Naive thymus-derived CD4-positive, alpha-beta T cell (primary cell): ENCODE measurements around the gene CSNK2A2. TPM values are rescaled to one million over a fixed set of nuclear protein-coding genes. Genes with fewer than 3 reads are reported as not detected.

Experiments
- ATAC-seq: fragments of 150-1000 bp; cut with Tn5 transposase; 2 replicates; pipeline ENCODE4 v1.10.0; 2021; ENCODE audit warnings: mild to moderate bottlenecking, moderate library complexity
- CTCF ChIA-PET: fragments of 350-600 bp; sonication (Branson Sonifier 250); formaldehyde crosslinking; loops from one replicate; lab custom pipeline; 2021; ENCODE audit warnings: antibody characterized with exemption; lab: Charles Lee
- POLR2A ChIA-PET: fragments of 350-600 bp; sonication (Branson Sonifier 250); formaldehyde crosslinking; loops from one replicate; lab custom pipeline; 2021; ENCODE audit warnings: antibody characterized with exemption, inconsistent platforms; lab: Charles Lee
- DNase-seq, 9 donors: peaks; one replicate each; pipeline versions ENCODE4 v3.0.0 to v3.0.0-alpha.2; 2020 to 2022; ENCODE audit warnings: mixed read lengths in 1 of 9
- H3K27ac ChIP-seq: one replicate; pipeline ENCODE4 v1.7.0; 2013; ENCODE audit warnings: mild to moderate bottlenecking, low read depth, low read length, moderate library complexity
- H3K27me3 ChIP-seq, 2 donors: one replicate each; pipeline ENCODE4 v1.7.0; 2013; ENCODE audit warnings: low read length in 2 of 2, mild to moderate bottlenecking in 2 of 2, moderate library complexity in 2 of 2; ENCODE audit not compliant: control insufficient read depth in 2 of 2, insufficient read depth in 2 of 2
- H3K36me3 ChIP-seq, 3 experiments: 1 replicate in 2 of 3; 2 replicates in 1 of 3; pipeline ENCODE4 v1.7.0; 2013; ENCODE audit warnings: low read length in 3 of 3, mild to moderate bottlenecking in 3 of 3, moderate library complexity in 1 of 3; ENCODE audit not compliant: insufficient read depth in 3 of 3, control insufficient read depth in 2 of 3
- H3K4me1 ChIP-seq, 2 donors: one replicate each; pipeline ENCODE4 v1.7.0; 2013; ENCODE audit warnings: low read length in 2 of 2, mild to moderate bottlenecking in 2 of 2, moderate library complexity in 1 of 2; ENCODE audit not compliant: control insufficient read depth in 2 of 2, insufficient read depth in 2 of 2
- H3K4me3 ChIP-seq: 2 replicates; pipeline ENCODE4 v1.7.0; 2013; ENCODE audit warnings: mild to moderate bottlenecking, low read length
- H3K9me3 ChIP-seq, 3 experiments: 1 replicate in 2 of 3; 2 replicates in 1 of 3; pipeline ENCODE4 v1.7.0; 2013; ENCODE audit warnings: low read length in 3 of 3; ENCODE audit not compliant: control insufficient read depth in 2 of 3
- H3K27ac Mint-ChIP-seq, 9 donors: one replicate each; pipeline ENCODE4 v1.8.0; 2020 to 2022; ENCODE audit warnings: mixed read lengths in 9 of 9, mild to moderate bottlenecking in 8 of 9, moderate library complexity in 5 of 9, inconsistent platforms in 2 of 9
- H3K27me3 Mint-ChIP-seq, 5 donors: one replicate each; pipeline ENCODE4 v1.8.0; 2021 to 2022; ENCODE audit warnings: mixed read lengths in 5 of 5, mild to moderate bottlenecking in 1 of 5
- H3K36me3 Mint-ChIP-seq, 5 donors: one replicate each; pipeline ENCODE4 v1.8.0; 2020 to 2022; ENCODE audit warnings: mixed read lengths in 5 of 5, mild to moderate bottlenecking in 3 of 5, inconsistent platforms in 1 of 5
- H3K4me1 Mint-ChIP-seq, 7 donors: one replicate each; pipeline ENCODE4 v1.8.0; 2020 to 2022; ENCODE audit warnings: mixed read lengths in 7 of 7, mild to moderate bottlenecking in 3 of 7, inconsistent platforms in 1 of 7
- H3K4me3 Mint-ChIP-seq, 10 donors: one replicate each; pipeline ENCODE4 v1.8.0; 2020 to 2022; ENCODE audit warnings: mild to moderate bottlenecking in 10 of 10, mixed read lengths in 10 of 10, moderate library complexity in 6 of 10, inconsistent platforms in 2 of 10
- H3K9me3 Mint-ChIP-seq, 11 donors: one replicate each; pipeline ENCODE4 v1.8.0; 2020 to 2022; ENCODE audit warnings: mixed read lengths in 11 of 11, mild to moderate bottlenecking in 4 of 11, inconsistent platforms in 1 of 11, moderate library complexity in 1 of 11
- intact Hi-C, 2 donors: fragments of 100-400 bp; cut with micrococcal nuclease; formaldehyde crosslinking; loops; one replicate each; pipeline ENCODE4 v1.15.1; 2023
- polyA plus RNA-seq, 2 donors: library from polyadenylated mRNA; unstranded; fragments of 300-500 nt; fragmentation: Illumina TruSeq; gene quantifications; one replicate each; pipeline ENCODE4 v1.2.3, GENCODE V29; 2021
- total RNA-seq, 6 experiments: library from RNA in 5 of 6; stranded (reverse) in 5 of 6; gene quantifications; 1 replicate in 5 of 6; 2 replicates in 1 of 6; pipeline ENCODE4 v1.2.3 and lab custom pipeline; 2021 to 2026

The CSNK2A2 gene
- total and polyA plus RNA-seq, 7 experiments from 2014 or later: 11.0 to 70.0 (median 52.6) TPM

DNA sequence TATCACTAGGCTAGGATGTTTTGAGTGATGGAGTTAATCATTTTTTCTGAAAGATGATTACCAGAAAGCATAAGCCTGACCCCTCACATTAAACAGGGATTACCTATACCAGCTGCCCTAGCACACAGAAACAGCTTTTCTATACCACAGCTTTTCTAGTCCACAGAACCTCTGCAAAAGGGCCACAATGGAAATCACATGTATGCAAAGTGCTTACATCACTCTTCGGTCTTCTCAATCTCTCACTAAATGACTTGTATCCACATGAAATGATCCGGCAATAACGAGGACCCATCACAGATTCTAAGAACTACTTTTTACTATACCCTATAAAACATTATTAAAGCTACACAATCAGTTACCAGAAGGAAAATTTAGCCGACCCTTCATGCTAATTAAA lies 2.6 kb downstream of the CSNK2A2 start:
- ATAC-seq: no peak
- H3K9me3 Mint-ChIP-seq: no peaks in the 10 kb centered on the region
- peak overlapping the region in 1 of 9 donors; percentile 26 for H3K27ac Mint-ChIP-seq

DNA sequence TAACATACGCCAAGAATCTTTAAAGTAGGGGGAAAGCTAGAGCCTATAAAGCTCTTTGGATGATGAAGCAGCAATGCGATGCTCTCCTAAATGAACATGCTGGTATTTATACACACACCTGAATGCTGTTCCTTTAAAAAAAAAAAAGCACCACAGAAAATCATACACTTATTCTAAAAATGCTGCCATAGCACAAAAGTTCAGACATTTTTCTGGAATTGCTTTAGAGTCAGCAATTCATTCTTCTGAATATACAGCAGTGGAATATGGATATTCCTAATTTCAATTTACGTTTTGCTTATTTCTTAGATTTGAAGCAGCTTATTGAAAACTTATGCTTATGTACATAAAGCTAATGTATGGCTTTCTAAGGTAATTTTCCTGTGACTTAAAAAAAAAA lies 3.1 kb downstream of the CSNK2A2 start:
- Mint-ChIP-seq H3K36me3 (peaks cover 6 to 48% (median 33%) of the 10 kb centered on the region in 5 donors), H3K4me3 (no peak overlapping the region), H3K9me3 (no peaks in the 10 kb centered on the region), H3K4me1 (peaks cover 32 to 76% (median 71%) of the 10 kb centered on the region in 7 donors), H3K27me3 (peaks cover 0 to 13% (median 0%) of the 10 kb centered on the region in 5 donors), H3K27ac (peak overlapping the region in 2 of 9 donors; percentile 15 to 38)
- no peaks in the 10 kb centered on the region for H3K27me3 ChIP-seq
- CTCF ChIA-PET: interaction anchor here (1.5 kb wide), 1 partner anchor 65 kb away, joined by 4 read pairs; the partner anchor contains the start of gene CFAP20
- intact Hi-C loops: loop anchor here in 1 of 2 donors (2.0 to 10.0 kb wide), 3 partner anchors 18 to 1460 kb away; partner anchors contain the start of genes NUP93, USB1 and ZNF319
- H3K4me3 ChIP-seq: no peak overlapping the region
- H3K4me1 ChIP-seq: peaks cover 21 to 22% of the 10 kb centered on the region in 2 donors
- ATAC-seq: no peak
- H3K36me3 ChIP-seq: peaks cover 6 to 38% (median 10%) of the 10 kb centered on the region in 3 experiments
- no peaks in the 10 kb centered on the region for H3K9me3 ChIP-seq
- no peak for DNase-seq
- no peak overlapping the region for H3K27ac ChIP-seq
- POLR2A ChIA-PET: no interaction called here

More for the DNA sequence above, 2.6 kb downstream of the CSNK2A2 start:
- Histone ChIP-seq H3K27me3 (no peaks in the 10 kb centered on the region), H3K36me3 (peaks cover 6 to 34% (median 10%) of the 10 kb centered on the region in 3 experiments), H3K27ac (no peak overlapping the region), H3K4me3 (no peak overlapping the region), H3K9me3 (no peaks in the 10 kb centered on the region), H3K4me1 (peaks cover 21 to 22% of the 10 kb centered on the region in 2 donors)
- Mint-ChIP-seq H3K4me3 (peak overlapping the region in 6 of 10 donors; percentile 3 to 81 (median 32)), H3K4me1 (peaks cover 32 to 76% (median 67%) of the 10 kb centered on the region in 7 donors), H3K36me3 (peaks cover 6 to 42% (median 28%) of the 10 kb centered on the region in 5 donors), H3K27me3 (peaks cover 0 to 18% (median 3%) of the 10 kb centered on the region in 5 donors)
- CTCF ChIA-PET: interaction anchor here (1.5 kb wide), 1 partner anchor 66 kb away, joined by 4 read pairs; the partner anchor contains the start of gene CFAP20
- POLR2A ChIA-PET: no interaction called here
- intact Hi-C loops: loop anchor here in 1 of 2 donors (2.0 to 10.0 kb wide), 3 partner anchors 19 to 1461 kb away; partner anchors contain the start of genes NUP93, USB1 and ZNF319
- DNase-seq: no peak

DNA sequence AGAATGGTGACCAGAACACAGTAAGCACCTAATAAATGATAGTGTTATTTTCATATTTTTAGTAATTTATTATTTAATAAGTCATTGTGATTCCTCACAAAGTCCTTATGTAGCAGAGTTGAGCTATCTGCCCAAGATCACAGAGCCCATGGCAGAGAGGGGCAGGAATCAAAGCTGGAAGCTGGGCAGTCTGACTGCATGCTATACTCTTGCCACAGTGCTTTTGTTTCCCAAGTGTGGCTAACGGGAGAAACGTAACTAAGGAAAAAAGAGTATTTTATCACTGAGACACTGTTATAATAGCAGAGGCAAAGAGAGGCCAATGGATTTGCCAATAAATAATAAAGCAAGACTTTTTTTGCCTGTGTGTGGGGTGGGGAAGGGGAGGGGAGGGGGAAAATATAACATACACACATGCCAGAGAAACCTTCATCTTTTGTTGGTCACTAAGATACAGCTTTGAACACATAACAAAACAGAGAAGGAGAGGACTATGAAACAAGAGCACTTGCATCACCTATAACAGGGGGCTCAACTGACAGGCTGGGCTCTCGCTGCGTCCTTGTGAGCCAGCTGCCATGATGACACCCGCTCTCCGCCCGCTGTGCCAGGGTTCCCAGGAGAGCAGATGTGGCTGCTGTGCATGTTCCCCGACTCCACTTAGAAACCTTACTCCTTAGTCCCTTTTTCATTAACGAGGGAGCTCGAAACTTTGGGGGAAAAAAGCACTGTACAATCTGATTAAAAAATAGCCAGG lies 10.1 kb downstream of the CSNK2A2 start:
- Mint-ChIP-seq H3K4me1 (peaks cover 2 to 49% (median 30%) of the 10 kb centered on the region in 7 donors), H3K27me3 (no peaks in the 10 kb centered on the region), H3K27ac (peak overlapping the region in 1 of 9 donors; percentile 49), H3K4me3 (no peak overlapping the region), H3K36me3 (peaks cover 6 to 75% (median 41%) of the 10 kb centered on the region in 5 donors), H3K9me3 (no peaks in the 10 kb centered on the region)
- Histone ChIP-seq H3K36me3 (peaks cover 4 to 71% (median 15%) of the 10 kb centered on the region in 3 experiments), H3K27me3 (no peaks in the 10 kb centered on the region), H3K9me3 (no peaks in the 10 kb centered on the region), H3K27ac (no peak overlapping the region), H3K4me3 (no peak overlapping the region), H3K4me1 (no peaks in the 10 kb centered on the region)
- ATAC-seq (no peak), DNase-seq (no peak)
- intact Hi-C loops: no loop called here
- CTCF ChIA-PET: no interaction called here
- POLR2A ChIA-PET: interaction anchor here (1.0 kb wide), 1 partner anchor 13 kb away, joined by 3 read pairs; no protein-coding TSS in a partner anchor

DNA sequence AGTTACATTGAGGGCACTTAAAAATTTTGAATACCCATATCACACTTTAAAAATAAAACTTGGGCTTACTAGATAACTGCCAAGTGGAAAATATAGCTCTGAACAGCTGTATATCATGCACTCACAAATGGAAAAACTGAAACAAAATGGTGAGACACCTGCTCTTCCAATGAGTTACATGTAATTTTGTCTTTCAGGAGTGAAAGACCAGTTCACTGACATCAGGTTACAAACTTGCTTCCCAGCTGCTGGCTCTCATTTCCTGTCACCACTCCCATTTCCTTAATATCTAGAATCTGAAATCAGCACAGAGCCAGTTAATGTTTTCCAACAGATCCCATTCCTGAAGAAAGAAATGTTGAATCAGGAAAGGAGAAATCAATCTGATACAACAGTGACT lies 10.8 kb downstream of the CSNK2A2 start:
- ATAC-seq (no peak), DNase-seq (no peak)
- no peaks in the 10 kb centered on the region for H3K9me3 ChIP-seq
- ChIA-PET POLR2A (interaction anchor here (1.0 kb wide), 1 partner anchor 13 kb away, joined by 3 read pairs; no protein-coding TSS in a partner anchor), CTCF (interaction anchor here (1.6 kb wide), 1 partner anchor 9 kb away, joined by 3 read pairs; no protein-coding TSS in a partner anchor)
- Mint-ChIP-seq H3K4me3 (no peak overlapping the region), H3K9me3 (no peaks in the 10 kb centered on the region), H3K27ac (no peak overlapping the region), H3K4me1 (peaks cover 0 to 42% (median 25%) of the 10 kb centered on the region in 7 donors), H3K27me3 (no peaks in the 10 kb centered on the region), H3K36me3 (peaks cover 6 to 70% (median 43%) of the 10 kb centered on the region in 5 donors)
- H3K4me3 ChIP-seq: no peak overlapping the region
- no peak overlapping the region for H3K27ac ChIP-seq
- intact Hi-C loops: no loop called here
- H3K36me3 ChIP-seq: peaks cover 0 to 64% (median 15%) of the 10 kb centered on the region in 3 experiments
- no peaks in the 10 kb centered on the region for H3K4me1 ChIP-seq
- no peaks in the 10 kb centered on the region for H3K27me3 ChIP-seq

DNA sequence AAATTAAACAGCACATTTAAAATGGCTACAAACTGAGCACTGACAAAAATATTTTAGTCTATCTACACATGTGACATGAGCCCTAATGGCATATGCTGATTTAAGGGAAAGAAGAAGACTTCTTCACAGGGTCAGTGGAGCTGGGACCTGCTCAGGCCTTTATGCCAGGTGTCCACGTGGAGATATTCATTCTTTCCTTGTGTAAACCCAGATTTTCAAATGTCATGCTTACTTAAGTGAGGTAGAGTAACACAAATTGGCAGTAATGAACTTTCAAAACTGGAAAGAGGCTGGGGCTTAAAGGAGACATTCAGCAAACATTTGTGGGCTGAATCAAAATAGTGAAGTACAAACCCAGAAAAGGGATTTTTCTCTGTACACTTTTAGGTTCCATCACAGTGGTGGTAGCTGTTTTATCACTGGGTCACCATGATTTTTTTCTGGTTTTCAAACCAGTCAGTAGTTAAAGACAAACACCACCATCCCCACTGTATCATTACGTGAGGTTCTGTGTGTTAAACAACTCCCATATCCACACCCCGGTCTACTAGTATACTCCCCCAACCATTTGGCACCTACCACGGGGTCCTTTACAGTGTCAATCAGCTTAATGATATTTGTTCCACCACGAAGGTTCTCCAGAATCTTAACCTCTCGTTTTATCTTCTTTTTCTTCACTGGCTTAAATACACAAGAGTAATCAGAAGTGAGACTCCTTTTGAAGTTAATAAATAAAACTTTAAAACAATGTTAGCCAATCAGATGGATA lies 11.5 kb downstream of the CSNK2A2 start:
- ATAC-seq (no peak), DNase-seq (no peak)
- no peak overlapping the region for H3K4me3 ChIP-seq
- peak overlapping the region in 3 of 9 donors; percentile 66 to 68 (median 68) for H3K27ac Mint-ChIP-seq
- H3K27me3 ChIP-seq: no peaks in the 10 kb centered on the region
- H3K4me1 ChIP-seq: no peaks in the 10 kb centered on the region
- H3K9me3 ChIP-seq: no peaks in the 10 kb centered on the region
- no peaks in the 10 kb centered on the region for H3K9me3 Mint-ChIP-seq
- H3K27me3 Mint-ChIP-seq: no peaks in the 10 kb centered on the region
- peaks cover 6 to 70% (median 48%) of the 10 kb centered on the region in 5 donors for H3K36me3 Mint-ChIP-seq
- peaks cover 0 to 38% (median 25%) of the 10 kb centered on the region in 7 donors for H3K4me1 Mint-ChIP-seq
- CTCF ChIA-PET: interaction anchor here (0.7 to 1.6 kb wide), 2 partner anchors 10 to 53 kb away, joined by 3 to 4 read pairs; no protein-coding TSS in a partner anchor
- no peak overlapping the region for H3K27ac ChIP-seq
- H3K36me3 ChIP-seq: peaks cover 0 to 57% (median 20%) of the 10 kb centered on the region in 3 experiments
- intact Hi-C loops: no loop called here
- POLR2A ChIA-PET: interaction anchor here (1.0 kb wide), 1 partner anchor 12 kb away, joined by 3 read pairs; no protein-coding TSS in a partner anchor
- no peak overlapping the region for H3K4me3 Mint-ChIP-seq

DNA sequence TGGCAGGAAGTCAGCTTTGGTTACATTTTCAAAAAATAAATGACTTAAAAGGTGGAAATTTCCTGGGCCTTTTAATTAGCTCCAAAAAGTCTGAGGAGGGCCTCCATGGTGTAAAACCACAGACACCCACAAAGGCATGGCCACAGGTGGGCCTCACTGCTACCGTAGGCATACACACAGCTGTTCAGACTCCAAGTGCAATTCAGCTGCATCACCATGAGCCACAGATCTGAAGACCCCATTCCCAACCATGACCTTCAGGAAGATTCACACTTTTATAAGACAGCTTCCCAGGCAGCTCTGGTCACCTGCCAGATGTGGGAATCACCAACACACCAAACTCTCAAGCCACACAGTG lies 20.6 kb downstream of the CSNK2A2 start:
- Mint-ChIP-seq H3K9me3 (peaks cover 0 to 1% (median 0%) of the 10 kb centered on the region in 11 donors), H3K36me3 (peaks cover 8 to 51% (median 25%) of the 10 kb centered on the region in 5 donors), H3K4me3 (peak overlapping the region; percentile 23 to 71 (median 62)), H3K4me1 (peaks cover 25 to 60% (median 44%) of the 10 kb centered on the region in 7 donors), H3K27me3 (no peaks in the 10 kb centered on the region), H3K27ac (peak overlapping the region; percentile 78 to 94 (median 88))
- ChIA-PET CTCF (no interaction called here), POLR2A (interaction anchor here (1.3 kb wide), 1 partner anchor 48 kb away, joined by 4 read pairs; the partner anchor contains the start of gene CFAP20)
- DNase-seq (peak in 1 of 9 donors; percentile 12), ATAC-seq (peak; percentile 41)
- Histone ChIP-seq H3K4me1 (peaks cover 16 to 32% of the 10 kb centered on the region in 2 donors), H3K27ac (peak overlapping the region; percentile 52), H3K36me3 (peaks cover 4 to 24% (median 6%) of the 10 kb centered on the region in 3 experiments), H3K9me3 (no peaks in the 10 kb centered on the region), H3K4me3 (no peak overlapping the region), H3K27me3 (no peaks in the 10 kb centered on the region)
- intact Hi-C loops: loop anchor here in 1 of 2 donors (2.0 kb wide), 1 partner anchor 17 kb away; no protein-coding TSS in a partner anchor
